ENCODE measurements around the gene KIF26B.

Gene KIF26B

GRCh38 chr1:245750261-245750660 lies 595.5 kb downstream of the KIF26B start:
- no peaks in the 10 kb centered on the region for H4K20me1 ChIP-seq (ENCODE audit: insufficient read depth, low read length)
- no peak overlapping the region for H3K4me3 ChIP-seq (ENCODE audit: low read length)
- no peaks in the 10 kb centered on the region for H3K79me2 ChIP-seq (ENCODE audit: low read length)
- no peak for DNase-seq
- TF ChIP-seq, protein P1, sequence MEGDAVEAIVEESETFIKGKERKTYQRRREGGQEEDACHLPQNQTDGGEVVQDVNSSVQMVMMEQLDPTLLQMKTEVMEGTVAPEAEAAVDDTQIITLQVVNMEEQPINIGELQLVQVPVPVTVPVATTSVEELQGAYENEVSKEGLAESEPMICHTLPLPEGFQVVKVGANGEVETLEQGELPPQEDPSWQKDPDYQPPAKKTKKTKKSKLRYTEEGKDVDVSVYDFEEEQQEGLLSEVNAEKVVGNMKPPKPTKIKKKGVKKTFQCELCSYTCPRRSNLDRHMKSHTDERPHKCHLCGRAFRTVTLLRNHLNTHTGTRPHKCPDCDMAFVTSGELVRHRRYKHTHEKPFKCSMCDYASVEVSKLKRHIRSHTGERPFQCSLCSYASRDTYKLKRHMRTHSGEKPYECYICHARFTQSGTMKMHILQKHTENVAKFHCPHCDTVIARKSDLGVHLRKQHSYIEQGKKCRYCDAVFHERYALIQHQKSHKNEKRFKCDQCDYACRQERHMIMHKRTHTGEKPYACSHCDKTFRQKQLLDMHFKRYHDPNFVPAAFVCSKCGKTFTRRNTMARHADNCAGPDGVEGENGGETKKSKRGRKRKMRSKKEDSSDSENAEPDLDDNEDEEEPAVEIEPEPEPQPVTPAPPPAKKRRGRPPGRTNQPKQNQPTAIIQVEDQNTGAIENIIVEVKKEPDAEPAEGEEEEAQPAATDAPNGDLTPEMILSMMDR (IDR thresholded peaks at IDR 0.05; ENCODE audit: low read length), result no peak
- TF ChIP-seq EZH2phosphoT487 (IDR thresholded peaks at IDR 0.05; ENCODE audit: low read length), result no peak
- no peak for TF ChIP-seq EZH2 (optimal IDR thresholded peaks at IDR 0.05; ENCODE audit: low read depth, low read length)
- H2AFZ ChIP-seq (ENCODE audit: low read length), result no peak overlapping the region
- no peaks in the 10 kb centered on the region for H3K9me3 ChIP-seq (replicated peaks; ENCODE audit: insufficient read depth, low read length)
- H3K4me1 ChIP-seq (ENCODE audit: low read length), result no peaks in the 10 kb centered on the region
- no peak overlapping the region for H3K27ac ChIP-seq (ENCODE audit: low read length)
- no peaks in the 10 kb centered on the region for H3F3A ChIP-seq (ENCODE audit: insufficient read depth, low read length)
- no peaks in the 10 kb centered on the region for H3K36me3 ChIP-seq (replicated peaks; ENCODE audit: insufficient read depth, low read length)
- no peaks in the 10 kb centered on the region for H3K27me3 ChIP-seq (replicated peaks; ENCODE audit: insufficient read depth, low read length)
- no peak overlapping the region for H3K9ac ChIP-seq (ENCODE audit: low read length)
- no peaks in the 10 kb centered on the region for H3K9me2 ChIP-seq (replicated peaks; ENCODE audit: insufficient read depth, low read length)
- H3K4me2 ChIP-seq (ENCODE audit: low read depth, low read length), result no peak overlapping the region

DNA sequence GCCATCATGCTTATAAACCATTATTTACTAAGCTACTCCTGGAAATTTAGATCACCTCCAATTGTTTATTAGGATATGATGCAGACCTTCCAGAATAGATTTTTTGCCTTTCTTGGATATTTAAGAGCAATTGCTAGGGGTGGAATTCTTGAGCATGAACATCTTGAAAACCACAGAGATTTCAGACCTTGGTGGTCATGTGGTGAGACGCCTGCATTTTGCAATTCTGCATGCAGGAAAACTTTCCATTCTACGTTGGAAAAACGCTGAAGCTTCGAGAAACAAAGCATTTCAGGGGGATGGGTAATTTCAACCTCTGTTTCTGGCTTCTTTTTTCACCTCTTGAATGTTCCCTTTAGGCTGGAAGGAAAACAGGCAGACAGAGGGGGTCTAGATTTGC lies 596.3 kb downstream of the KIF26B start:
- no peaks in the 10 kb centered on the region for H3K9me2 ChIP-seq (replicated peaks; ENCODE audit: insufficient read depth, low read length)
- no peak overlapping the region for H2AFZ ChIP-seq (ENCODE audit: low read length)
- no peak overlapping the region for H3K4me2 ChIP-seq (ENCODE audit: low read depth, low read length)
- no peak overlapping the region for H3K9ac ChIP-seq (ENCODE audit: low read length)
- H3F3A ChIP-seq (ENCODE audit: insufficient read depth, low read length), result no peaks in the 10 kb centered on the region
- no peaks in the 10 kb centered on the region for H4K20me1 ChIP-seq (ENCODE audit: insufficient read depth, low read length)
- H3K4me3 ChIP-seq (ENCODE audit: low read length), result no peak overlapping the region
- no peaks in the 10 kb centered on the region for H3K9me3 ChIP-seq (replicated peaks; ENCODE audit: insufficient read depth, low read length)
- H3K79me2 ChIP-seq (ENCODE audit: low read length), result no peaks in the 10 kb centered on the region
- DNase-seq, result no peak
- H3K27me3 ChIP-seq (replicated peaks; ENCODE audit: insufficient read depth, low read length), result no peaks in the 10 kb centered on the region
- no peaks in the 10 kb centered on the region for H3K4me1 ChIP-seq (ENCODE audit: low read length)
- H3K36me3 ChIP-seq (replicated peaks; ENCODE audit: insufficient read depth, low read length), result no peaks in the 10 kb centered on the region
- no peak overlapping the region for H3K27ac ChIP-seq (ENCODE audit: low read length)
- TF ChIP-seq EZH2phosphoT487 (IDR thresholded peaks at IDR 0.05; ENCODE audit: low read length) (no peak), EZH2 (optimal IDR thresholded peaks at IDR 0.05; ENCODE audit: low read depth, low read length) (no peak)
- TF ChIP-seq, protein P1 (IDR thresholded peaks at IDR 0.05; ENCODE audit: low read length), result no peak

DNA sequence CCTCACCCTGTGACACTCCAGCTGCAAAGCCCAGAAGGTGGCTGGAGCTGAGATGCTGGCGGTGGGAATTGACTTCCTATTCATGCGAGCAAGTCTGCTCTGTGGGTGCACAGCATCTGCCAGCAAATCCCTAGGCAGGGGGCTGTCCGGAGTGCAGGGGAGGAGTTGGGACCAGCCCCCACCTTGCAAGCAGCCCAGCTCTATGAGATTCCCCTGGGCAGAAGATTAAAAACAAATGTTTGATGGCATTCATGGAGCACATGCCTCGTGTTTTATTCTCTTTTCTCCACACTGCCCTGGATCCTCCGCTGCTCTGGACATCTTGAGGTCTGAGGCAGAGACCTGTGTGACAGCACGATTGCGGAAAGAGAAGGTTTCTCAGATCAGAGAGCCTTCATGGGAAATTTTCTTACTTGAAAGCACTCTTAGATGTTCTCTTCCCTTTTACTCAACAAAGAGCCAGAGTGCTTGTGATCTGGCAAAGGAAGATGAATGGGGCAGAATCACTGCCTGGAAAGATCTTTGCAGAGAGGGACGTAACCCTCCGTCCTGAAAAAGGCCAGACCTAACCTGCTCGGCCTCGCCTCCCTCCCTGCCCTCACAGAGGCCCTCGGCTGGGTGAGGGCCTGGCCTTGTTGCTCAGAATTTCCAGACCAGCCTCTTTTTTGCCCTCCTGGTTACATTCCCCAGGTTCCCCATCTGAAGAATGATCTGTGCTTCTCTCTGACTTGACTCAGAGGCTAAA lies 597.1 kb downstream of the KIF26B start:
- no peaks in the 10 kb centered on the region for H3K4me1 ChIP-seq (ENCODE audit: low read length)

More for the DNA sequence above, 597.1 kb downstream of the KIF26B start:
- no peak overlapping the region for H3K27ac ChIP-seq (ENCODE audit: low read length)
- H2AFZ ChIP-seq (ENCODE audit: low read length), result no peak overlapping the region
- no peak overlapping the region for H3K4me2 ChIP-seq (ENCODE audit: low read depth, low read length)
- no peaks in the 10 kb centered on the region for H3K9me2 ChIP-seq (replicated peaks; ENCODE audit: insufficient read depth, low read length)
- H3F3A ChIP-seq (ENCODE audit: insufficient read depth, low read length), result no peaks in the 10 kb centered on the region
- DNase-seq, result no peak
- no peak overlapping the region for H3K9ac ChIP-seq (ENCODE audit: low read length)
- no peaks in the 10 kb centered on the region for H3K27me3 ChIP-seq (replicated peaks; ENCODE audit: insufficient read depth, low read length)
- no peaks in the 10 kb centered on the region for H3K36me3 ChIP-seq (replicated peaks; ENCODE audit: insufficient read depth, low read length)
- H3K4me3 ChIP-seq (ENCODE audit: low read length), result no peak overlapping the region
- no peak for TF ChIP-seq EZH2 (optimal IDR thresholded peaks at IDR 0.05; ENCODE audit: low read depth, low read length)
- TF ChIP-seq, protein P1 (IDR thresholded peaks at IDR 0.05; ENCODE audit: low read length), result no peak
- TF ChIP-seq EZH2phosphoT487 (IDR thresholded peaks at IDR 0.05; ENCODE audit: low read length), result no peak
- no peaks in the 10 kb centered on the region for H3K79me2 ChIP-seq (ENCODE audit: low read length)
- no peaks in the 10 kb centered on the region for H4K20me1 ChIP-seq (ENCODE audit: insufficient read depth, low read length)
- no peaks in the 10 kb centered on the region for H3K9me3 ChIP-seq (replicated peaks; ENCODE audit: insufficient read depth, low read length)

All from MM.1S (cell line).